SK-N-SH treated with all-trans-retinoic acid at 6 μM for 48 hours (cell line): Measurements from ENCODE around the gene CPT1C.

Source experiments
- CSDC2 ChIP-seq: fragments of 250-450 bp; sonication (Bioruptor Pico); IDR thresholded peaks from 2 replicates; pipeline ENCODE4 v1.5.0; 2020; ENCODE audit warnings: mild to moderate bottlenecking, moderate library complexity
- RARB ChIP-seq: fragments of 250-450 bp; sonication (Bioruptor Pico); IDR thresholded peaks from 2 replicates; pipeline ENCODE4 v1.8.0; 2021; ENCODE audit warnings: mild to moderate bottlenecking, moderate library complexity
- TOX ChIP-seq: fragments of 250-450 bp; sonication (Bioruptor Pico); IDR thresholded peaks from 2 replicates; pipeline ENCODE4 v1.8.0; 2021; ENCODE audit warnings: mild to moderate bottlenecking, moderate library complexity, borderline replicate concordance
- ZNF565 ChIP-seq: fragments of 450-650 bp; formaldehyde crosslinking; conservative IDR thresholded peaks from 2 replicates; pipeline ENCODE4 v1.5.0; 2020; ENCODE audit warnings: low read depth, mild to moderate bottlenecking, moderate library complexity
- TF ChIP-seq, protein P1 (sequence below): fragments of 250-450 bp; sonication (Bioruptor Pico); IDR thresholded peaks from 2 replicates; pipeline ENCODE4 v1.5.1; 2020; ENCODE audit warnings: low read depth, mild to moderate bottlenecking, moderate library complexity
- TF ChIP-seq, protein P2 (sequence below): fragments of 250-450 bp; sonication (Bioruptor Pico); IDR thresholded peaks from 2 replicates; pipeline ENCODE4 v1.8.0; 2020; ENCODE audit warnings: mild to moderate bottlenecking, moderate library complexity, borderline replicate concordance

DNA sequence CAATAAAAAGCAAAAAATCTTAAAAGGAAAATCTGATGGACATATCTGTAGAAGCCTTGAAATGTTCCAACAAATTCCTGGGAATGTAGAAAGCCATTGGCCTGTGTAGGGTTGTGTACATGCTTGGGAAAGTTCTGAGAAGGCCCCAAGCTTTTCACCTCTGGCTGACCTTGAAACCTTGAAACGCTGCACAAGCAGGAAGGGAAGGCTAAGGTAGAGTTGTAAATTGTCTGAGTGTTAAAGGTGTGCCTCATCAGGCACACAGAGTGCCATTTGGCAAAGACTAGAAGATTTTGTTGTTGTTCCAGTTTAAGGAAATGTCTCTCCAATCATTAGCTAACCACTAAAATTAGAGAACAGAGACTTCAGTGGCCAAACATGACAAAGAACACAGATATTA is 61.8 kb downstream of the CPT1C start:
- TF ChIP-seq, protein P1, sequence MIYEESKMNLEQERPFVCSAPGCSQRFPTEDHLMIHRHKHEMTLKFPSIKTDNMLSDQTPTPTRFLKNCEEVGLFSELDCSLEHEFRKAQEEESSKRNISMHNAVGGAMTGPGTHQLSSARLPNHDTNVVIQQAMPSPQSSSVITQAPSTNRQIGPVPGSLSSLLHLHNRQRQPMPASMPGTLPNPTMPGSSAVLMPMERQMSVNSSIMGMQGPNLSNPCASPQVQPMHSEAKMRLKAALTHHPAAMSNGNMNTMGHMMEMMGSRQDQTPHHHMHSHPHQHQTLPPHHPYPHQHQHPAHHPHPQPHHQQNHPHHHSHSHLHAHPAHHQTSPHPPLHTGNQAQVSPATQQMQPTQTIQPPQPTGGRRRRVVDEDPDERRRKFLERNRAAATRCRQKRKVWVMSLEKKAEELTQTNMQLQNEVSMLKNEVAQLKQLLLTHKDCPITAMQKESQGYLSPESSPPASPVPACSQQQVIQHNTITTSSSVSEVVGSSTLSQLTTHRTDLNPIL (CRISPR knock-in tag) = no peak
- TF ChIP-seq TOX (CRISPR knock-in tag) (no peak), CSDC2 (CRISPR knock-in tag) (no peak), RARB (CRISPR knock-in tag) (no peak), ZNF565 (CRISPR knock-in tag) (no peak)
- TF ChIP-seq, protein P2, sequence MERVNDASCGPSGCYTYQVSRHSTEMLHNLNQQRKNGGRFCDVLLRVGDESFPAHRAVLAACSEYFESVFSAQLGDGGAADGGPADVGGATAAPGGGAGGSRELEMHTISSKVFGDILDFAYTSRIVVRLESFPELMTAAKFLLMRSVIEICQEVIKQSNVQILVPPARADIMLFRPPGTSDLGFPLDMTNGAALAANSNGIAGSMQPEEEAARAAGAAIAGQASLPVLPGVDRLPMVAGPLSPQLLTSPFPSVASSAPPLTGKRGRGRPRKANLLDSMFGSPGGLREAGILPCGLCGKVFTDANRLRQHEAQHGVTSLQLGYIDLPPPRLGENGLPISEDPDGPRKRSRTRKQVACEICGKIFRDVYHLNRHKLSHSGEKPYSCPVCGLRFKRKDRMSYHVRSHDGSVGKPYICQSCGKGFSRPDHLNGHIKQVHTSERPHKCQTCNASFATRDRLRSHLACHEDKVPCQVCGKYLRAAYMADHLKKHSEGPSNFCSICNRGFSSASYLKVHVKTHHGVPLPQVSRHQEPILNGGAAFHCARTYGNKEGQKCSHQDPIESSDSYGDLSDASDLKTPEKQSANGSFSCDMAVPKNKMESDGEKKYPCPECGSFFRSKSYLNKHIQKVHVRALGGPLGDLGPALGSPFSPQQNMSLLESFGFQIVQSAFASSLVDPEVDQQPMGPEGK (CRISPR knock-in tag) = no peak
